Astrocyte of the cerebellum (primary cell): ENCODE data around the gene RICTOR.

Experiments used
- DNase-seq: peaks from one replicate; pipeline ENCODE4 v3.0.0-alpha.2; 2011; ENCODE audit warnings: low read depth
- H3K4me3 ChIP-seq: 2 replicates; pipeline ENCODE4 v1.5.1; 2011; ENCODE audit warnings: mild to moderate bottlenecking, low read depth, low read length, moderate library complexity
- in situ Hi-C: cut with HindIII; loops from 2 replicates; pipeline ENCODE4 v1.10.0; 2017; ENCODE audit warnings: low sequenced_read_pairs
- TF ChIP-seq, protein P1 (sequence below): IDR thresholded peaks from 2 replicates; pipeline ENCODE4 v1.5.1; 2012; ENCODE audit warnings: low read length, low read depth, moderate library complexity, mild to moderate bottlenecking; ENCODE audit errors: missing control alignments

RICTOR gene

GRCh38 chr5:39109606-39110005 is 35.4 kb upstream of the RICTOR start:
- in situ Hi-C loops, result no loop called here
- TF ChIP-seq, protein P1, sequence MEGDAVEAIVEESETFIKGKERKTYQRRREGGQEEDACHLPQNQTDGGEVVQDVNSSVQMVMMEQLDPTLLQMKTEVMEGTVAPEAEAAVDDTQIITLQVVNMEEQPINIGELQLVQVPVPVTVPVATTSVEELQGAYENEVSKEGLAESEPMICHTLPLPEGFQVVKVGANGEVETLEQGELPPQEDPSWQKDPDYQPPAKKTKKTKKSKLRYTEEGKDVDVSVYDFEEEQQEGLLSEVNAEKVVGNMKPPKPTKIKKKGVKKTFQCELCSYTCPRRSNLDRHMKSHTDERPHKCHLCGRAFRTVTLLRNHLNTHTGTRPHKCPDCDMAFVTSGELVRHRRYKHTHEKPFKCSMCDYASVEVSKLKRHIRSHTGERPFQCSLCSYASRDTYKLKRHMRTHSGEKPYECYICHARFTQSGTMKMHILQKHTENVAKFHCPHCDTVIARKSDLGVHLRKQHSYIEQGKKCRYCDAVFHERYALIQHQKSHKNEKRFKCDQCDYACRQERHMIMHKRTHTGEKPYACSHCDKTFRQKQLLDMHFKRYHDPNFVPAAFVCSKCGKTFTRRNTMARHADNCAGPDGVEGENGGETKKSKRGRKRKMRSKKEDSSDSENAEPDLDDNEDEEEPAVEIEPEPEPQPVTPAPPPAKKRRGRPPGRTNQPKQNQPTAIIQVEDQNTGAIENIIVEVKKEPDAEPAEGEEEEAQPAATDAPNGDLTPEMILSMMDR, result no peak

GRCh38 chr5:39108987-39109386 is 34.8 kb upstream of the RICTOR start:
- H3K4me3 ChIP-seq, result no peak overlapping the region
- in situ Hi-C loops, result no loop called here
- no peak for DNase-seq
- TF ChIP-seq, protein P1, result no peak

More at GRCh38 chr5:39109606-39110005, 35.4 kb upstream of the RICTOR start:
- DNase-seq, result no peak
- no peak overlapping the region for H3K4me3 ChIP-seq

DNA sequence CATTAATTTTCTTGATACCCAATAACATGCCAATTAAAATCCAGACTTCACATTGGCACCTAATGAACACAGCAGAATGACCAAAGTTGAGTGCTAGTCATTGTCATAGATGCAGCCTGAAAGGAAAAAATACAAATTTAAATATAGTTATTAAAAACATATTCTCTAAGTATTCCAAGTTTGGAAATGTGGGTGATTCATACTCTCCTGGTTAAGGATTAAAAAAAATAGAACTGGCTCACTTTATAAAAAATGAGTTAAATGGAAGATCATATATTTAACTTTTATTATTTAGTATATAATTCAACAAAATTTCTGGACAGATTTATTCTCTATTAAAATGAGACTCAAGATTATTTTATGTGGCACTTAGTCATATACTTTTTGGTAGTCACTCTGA is 33.2 kb upstream of the RICTOR start:
- H3K4me3 ChIP-seq, result no peak overlapping the region
- no peak for DNase-seq
- TF ChIP-seq, protein P1, result no peak
- in situ Hi-C loops, result no loop called here

DNA sequence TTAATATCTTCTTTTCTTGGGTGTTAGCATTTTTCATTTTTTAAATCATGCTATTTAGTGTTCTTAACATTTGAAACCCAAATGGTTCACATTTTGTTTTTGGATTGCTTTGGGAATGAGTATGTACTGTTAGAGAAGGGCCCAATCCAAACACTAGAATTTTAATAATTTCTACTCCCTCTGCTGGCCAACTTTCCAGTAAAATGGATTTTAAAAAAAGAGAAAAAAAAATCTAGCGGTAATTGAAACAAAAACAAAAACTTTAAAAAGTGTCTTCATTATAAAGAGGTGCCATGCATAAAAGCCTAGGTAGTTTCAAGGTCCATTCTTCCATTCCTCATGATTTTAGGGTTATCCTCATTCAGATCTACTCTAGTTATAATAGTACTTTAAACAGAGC is 32.1 kb upstream of the RICTOR start:
- TF ChIP-seq, protein P1, result no peak
- no peak for DNase-seq
- H3K4me3 ChIP-seq, result no peak overlapping the region
- in situ Hi-C loops, result no loop called here

DNA sequence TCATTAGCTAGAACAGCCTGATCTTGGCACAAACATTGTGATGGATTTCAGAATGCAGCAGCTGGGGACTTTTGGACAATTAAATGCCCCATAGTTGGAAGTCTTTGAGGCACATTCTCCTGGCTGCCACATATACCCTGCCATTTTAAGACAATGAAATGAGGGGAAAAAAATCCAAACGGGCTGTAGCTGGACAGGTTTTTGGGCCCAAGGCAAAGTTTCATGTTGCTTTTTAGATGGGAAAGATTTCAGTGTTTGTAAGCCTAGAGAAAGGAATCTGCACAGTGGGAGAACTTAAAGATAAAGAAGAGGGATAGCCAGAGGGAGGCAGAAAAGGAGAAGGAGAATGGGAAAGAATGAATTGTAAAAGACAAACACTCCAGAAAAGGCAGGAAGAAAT is 30.0 kb upstream of the RICTOR start:
- TF ChIP-seq, protein P1, result no peak
- DNase-seq, result no peak
- H3K4me3 ChIP-seq, result no peak overlapping the region
- in situ Hi-C loops, result no loop called here

- H3K4me3 ChIP-seq, result no peak overlapping the region
- TF ChIP-seq, protein P1, result no peak
- in situ Hi-C loops, result no loop called here
- no peak for DNase-seq
Observed at GRCh38 chr5:39102684-39103155, 28.5 kb upstream of the RICTOR start.
